Activated CD8-positive, alpha-beta memory T cell treated with anti-CD3 and anti-CD28 coated beads, Interleukin-2, amount 50 U/mL, for 24 hours (primary cell): ENCODE results near the gene UAP1.
A peak's percentile ranks its signal among the peaks of the same experiment; 100 is the strongest.

ENCODE experiments used
- DNase-seq: peaks from one replicate; pipeline ENCODE4 v3.0.0-alpha.2; 2020; ENCODE audit errors: extremely low read depth

Gene UAP1

GRCh38 chr1:162561616-162562469, at the start of gene UAP1:
UAP1 (plus strand) TSS chr1:162561722; CDS start chr1:162566069, 4,347 bp downstream.
- no peak for DNase-seq

DNA sequence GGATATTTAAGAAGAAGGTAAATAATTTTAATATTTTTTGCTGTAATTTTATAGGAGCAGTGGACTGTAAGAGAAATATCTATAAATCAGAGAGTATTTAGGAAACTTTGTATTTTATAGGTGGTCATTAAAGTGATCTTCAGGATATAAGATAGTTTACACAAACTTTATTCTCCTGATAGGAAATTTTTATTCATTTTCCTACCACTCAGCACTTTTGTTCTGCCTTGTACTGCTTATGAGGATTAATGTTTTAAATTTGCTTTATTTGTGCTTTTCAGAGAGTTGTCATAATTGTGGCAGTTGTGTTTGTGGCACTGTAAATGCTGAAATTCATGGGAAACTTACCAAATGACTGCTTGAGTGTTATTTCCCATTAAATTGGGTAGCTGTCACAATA, 34.2 kb upstream of the UAP1 start:
- no peak for DNase-seq

DNA sequence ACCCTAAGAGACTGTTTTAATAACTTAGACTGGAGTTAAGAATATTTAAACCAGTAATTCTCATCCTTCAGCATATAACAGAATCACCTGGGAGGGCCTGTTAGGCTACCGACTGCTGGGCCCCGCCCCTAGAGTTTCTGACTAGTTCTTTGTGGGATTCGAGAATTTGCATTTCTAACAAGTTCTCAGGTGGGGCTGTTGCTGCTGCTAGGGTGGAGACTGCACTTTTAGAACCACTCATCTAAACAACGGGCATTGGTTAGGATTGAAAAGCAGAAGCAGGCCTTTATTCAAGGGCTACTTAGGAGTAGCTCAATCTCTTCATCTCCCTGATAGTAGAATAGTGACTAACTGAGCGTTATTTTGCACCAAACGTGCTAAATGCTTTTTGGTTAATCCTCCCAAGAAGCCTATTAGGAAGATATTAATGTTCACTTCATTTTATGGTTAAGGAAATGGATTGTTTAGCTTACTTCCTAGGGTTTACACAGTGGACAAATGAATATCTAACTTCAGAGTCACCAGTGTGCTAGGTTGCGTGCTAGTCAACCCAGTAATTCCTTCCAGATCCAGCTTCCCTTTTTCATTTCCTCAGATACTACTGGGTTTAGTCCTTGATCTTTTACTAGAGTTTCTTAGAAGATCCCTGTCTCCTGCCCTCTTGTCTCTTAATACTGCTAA, 31.1 kb upstream of the UAP1 start:
- no peak for DNase-seq

- DNase-seq = no peak
Observed at GRCh38 chr1:162530988-162531319, 30.6 kb upstream of the UAP1 start.

- no peak for DNase-seq
Observed at GRCh38 chr1:162535501-162535900, 26.0 kb upstream of the UAP1 start.

- no peak for DNase-seq
Observed at GRCh38 chr1:162536511-162536910, 25.0 kb upstream of the UAP1 start.

DNA sequence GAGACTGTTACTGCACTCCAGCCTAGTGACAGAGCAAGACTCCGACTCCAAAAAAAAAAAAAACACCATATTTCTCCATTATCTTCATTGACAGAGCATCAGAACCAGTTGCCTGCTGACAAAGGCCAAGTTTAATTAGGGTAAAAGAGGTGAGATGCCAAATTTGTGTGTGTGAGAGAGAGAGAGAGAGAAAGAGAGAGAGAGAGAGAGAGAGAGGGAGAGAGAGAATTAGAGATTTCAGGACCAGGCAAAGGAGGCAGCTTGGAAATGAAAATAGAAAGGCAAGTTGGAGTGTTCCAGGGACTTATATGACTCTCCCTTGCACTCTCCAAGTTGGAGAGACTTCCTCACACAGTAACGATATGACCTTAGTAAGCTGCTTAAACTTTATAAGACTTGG, 24.3 kb upstream of the UAP1 start:
- no peak for DNase-seq

- DNase-seq = no peak
Observed at GRCh38 chr1:162538815-162539431, 22.6 kb upstream of the UAP1 start.

- DNase-seq = no peak
Observed at GRCh38 chr1:162541619-162542141, 19.8 kb upstream of the UAP1 start.

DNA sequence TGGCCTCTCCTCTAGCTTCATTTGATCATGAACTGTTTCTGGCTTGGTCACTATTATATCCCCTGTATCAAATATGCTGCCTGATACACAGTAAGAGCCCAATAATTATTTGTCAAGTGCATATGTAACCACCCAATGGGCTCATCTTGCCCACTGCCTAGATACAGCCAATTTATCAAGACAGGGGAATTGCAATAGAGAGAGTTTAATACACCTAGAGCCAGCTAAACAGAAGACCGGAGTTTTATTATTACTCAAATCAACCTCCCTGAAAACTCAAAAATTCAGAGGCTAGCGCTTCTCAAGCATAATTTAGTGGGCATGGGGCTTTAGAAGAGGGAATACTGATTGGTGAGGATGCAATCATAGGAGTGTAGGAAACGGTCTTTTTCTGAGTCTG, 18.3 kb upstream of the UAP1 start:
- DNase-seq = no peak

DNA sequence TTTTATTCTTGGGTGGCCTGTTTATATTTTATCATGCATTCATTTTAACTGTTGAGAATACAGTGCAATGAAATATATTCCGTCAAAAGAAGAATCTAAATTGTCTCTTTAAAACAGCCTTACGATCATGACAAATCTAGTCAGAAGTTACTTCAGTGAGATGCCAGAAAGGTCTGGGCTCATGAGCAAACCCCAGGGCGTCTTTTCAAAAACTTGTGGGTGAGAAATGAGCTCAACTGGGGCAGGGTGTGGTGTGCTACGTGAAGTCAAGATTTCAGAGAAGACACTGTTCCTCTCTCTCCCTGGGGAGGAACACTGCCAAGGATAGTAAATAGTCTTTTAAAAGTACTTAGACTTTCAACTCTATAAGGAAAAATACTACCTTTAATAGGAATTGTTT, 13.4 kb upstream of the UAP1 start:
- no peak for DNase-seq

GRCh38 chr1:162549001-162549400, 12.5 kb upstream of the UAP1 start:
- DNase-seq = no peak

- DNase-seq = no peak
Observed at GRCh38 chr1:162550925-162551324, 10.6 kb upstream of the UAP1 start.

DNA sequence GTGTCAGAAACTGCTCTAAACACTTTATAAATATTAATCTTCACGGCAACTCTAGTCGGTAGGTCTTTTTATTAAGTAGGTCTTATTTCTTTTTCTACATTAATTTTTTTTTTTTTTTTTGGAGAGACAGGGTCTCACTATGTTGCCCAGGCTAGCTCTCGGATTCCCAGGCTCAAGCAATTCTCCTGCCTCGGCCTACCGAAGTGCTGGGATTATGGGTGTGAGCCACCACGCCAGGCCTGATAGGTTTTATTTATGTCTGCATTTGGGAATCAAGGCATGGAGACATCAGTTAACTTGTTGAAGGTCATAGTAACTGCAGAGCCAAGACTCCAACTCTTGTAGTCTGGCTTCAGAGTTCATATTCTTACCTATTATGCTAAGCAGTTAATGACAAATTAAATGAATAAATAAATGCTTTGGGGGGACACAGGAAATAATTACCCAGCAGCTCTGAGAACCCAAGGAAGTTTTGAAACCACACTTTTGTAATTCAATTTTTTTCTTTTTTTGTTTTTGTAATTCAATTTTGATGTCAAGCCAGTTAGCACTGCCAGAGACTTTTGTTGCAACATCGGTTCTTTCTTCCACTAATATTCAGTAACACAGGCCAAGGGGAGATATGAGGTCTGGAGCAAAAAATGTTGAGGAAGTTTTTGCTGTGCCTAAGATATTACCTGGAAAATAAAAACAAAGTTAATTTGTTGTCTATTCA, 9.4 kb upstream of the UAP1 start:
- DNase-seq = no peak

DNA sequence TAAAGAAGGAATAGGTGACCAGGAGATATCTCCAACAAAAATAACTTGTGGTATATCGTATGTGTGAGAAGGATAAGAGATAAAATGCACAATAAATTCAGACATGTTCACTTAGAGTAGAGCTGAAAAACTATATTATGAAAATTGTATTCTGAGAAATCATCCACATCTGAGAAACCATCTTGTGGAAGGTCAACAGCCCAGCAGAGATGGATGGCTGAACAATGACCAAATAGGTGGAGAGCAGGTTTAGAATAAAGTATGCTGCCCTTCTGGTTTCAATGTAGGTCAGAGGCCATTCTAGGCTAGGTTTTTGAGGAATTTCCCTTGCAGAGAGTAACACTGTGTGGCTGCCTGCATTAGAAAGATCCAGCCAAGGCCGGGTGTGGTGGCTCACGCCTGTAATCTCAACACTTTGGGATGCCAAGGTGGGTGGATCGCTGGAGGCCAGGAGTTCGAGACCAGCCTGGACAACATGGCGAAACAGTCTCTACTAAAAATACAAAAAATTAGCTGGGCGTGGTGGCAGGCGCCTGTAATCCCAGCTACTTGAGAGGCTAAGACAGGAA, 8.8 kb upstream of the UAP1 start:
- no peak for DNase-seq

DNA sequence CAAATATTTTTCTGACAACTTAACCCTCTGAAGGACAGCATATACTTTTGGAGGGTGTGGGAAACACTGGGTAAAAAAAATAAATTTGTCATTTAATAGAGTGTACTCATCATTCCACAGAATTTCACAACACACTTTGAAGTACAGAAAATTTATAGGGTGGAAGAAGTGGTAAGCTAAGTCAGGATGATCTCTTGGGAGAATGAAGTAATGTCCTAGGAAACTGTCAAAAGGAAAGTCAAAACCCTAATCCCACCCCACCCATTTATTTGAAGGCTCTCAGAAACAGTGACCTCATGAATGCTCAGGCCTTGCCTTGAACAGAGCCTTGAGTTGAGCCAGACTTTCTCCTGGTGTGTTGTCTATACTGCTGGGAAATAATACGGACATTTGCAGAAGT, 7.3 kb upstream of the UAP1 start:
- DNase-seq = no peak

- DNase-seq = no peak
Observed at GRCh38 chr1:162557536-162557935, 4.0 kb upstream of the UAP1 start.

DNA sequence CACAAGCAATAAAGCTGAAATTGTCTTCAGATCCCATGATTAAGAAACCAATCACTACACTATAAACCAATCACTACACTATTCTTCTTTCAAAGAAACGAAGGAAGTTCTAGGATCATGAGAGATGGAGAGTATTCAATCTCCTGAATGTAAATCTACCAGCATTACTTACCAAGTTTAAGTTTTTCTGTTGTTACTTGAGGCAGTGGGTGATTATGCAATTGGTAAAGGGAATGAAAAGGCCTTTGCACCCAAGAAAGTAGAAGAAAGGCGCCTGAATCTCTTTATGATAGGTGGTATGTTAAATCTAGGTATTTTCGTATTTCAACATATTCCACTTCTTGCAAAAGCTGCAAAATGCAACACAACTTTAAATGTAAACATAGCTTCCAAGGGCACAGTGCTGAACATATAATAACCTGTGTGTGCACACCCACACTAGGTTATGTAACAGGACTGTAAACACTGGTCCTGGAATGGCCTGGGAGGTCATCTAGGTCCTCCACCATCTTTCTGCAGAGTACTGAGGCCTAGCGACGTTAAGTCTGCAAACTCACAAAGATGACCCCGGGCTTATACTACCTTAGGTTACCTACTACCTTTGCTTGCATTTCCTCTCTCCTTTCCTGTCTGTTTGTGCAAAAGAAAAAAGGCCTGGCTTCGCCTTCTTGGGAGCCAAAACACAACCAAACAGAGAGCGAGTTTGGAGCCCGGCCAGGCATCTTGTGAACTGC, 1.1 kb upstream of the UAP1 start:
- DNase-seq = no peak

DNA sequence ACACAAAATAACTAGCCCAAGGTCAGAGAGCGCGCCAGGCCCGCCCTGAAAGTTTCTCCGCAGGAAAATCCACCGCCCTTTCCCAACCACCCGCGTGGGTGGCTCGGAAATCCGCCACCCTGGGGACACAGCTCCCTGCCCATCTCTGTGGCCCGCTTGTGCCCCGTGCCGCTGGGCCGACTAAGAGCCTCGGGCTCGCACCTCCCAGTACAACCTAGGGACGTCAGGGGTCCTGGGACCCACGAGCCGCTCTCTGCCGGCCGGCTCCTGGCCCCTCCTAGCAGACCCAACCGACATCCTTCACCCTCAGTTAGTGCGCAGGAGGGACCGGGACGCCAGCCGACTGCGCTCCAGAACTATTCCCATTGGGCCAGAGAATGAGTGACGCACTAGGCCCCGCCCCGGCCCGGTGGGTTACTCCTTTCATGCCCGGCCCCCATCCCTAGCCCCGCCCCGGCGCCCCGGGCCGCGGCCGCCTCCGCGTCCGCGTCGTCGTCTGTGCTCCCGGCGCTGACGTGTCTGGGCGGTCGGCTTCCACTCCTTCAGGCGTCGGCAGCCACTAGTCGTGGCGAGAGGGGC, 396 bp upstream of the UAP1 start:
- peak; percentile 94 for DNase-seq

DNA sequence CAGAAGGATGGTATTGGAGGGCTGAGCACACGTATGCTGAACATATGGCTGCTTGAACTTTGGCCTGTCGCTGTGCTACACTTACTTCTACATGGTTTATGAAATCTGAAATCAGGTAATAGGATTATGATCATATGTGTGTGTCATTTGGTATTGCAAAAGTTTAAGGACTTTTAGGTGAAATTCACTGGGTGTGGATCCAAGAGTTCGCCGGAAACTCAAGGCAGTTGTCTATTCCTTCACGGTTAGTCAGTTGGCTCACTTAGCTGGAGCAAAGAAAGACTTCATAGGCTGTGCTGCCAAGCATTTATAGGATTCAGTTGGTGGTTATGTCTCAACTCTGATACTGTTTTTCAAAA, 927 bp downstream of the UAP1 start:
- no peak for DNase-seq

DNA sequence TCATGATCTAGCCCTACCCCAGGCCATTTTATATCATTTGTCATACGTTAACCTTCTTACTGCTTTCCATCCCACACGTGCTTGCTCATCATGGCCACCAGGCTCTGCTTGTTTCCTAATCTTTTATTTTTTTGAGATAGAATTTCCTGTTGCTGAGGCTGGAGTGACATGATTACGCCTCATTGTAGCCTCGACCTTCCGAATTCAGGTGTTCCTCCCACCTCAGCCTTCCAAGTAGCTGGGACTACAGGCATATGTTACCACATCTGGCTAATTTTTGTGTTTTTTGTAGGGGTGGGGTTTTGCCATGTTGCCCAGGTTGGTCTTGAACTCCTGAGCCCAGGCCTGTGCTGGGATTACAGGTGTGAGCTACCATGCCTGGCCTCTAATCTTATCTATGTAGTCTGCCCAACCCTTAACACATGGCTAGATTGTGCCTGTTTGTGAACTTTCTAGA, 3.3 kb downstream of the UAP1 start:
- DNase-seq = no peak
